Heart left ventricle (tissue), 16 donors: ENCODE data around the gene HGFAC. TPM values are rescaled to one million over a fixed set of nuclear protein-coding genes. Genes with fewer than 3 reads are reported as not detected.
A peak's percentile ranks its signal among the peaks of the same experiment; 100 is the strongest.
"Not testable (repeated sequence)": the region's sequence is repeated elsewhere in the genome, so short reads cannot be mapped to it uniquely, and the experiment has no call there.

Source experiments
- ATAC-seq, 4 donors: fragments of 200-7000 bp; cut with Tn5 transposase; one replicate each; pipeline ENCODE4 v1.9.1; 2020 to 2022; ENCODE audit warnings: moderate library complexity in 4 of 4, mild to moderate bottlenecking in 3 of 4, moderate number of reproducible peaks in 1 of 4
- DNase-seq, 5 donors: peaks; one replicate each; pipeline ENCODE4 v3.0.0-alpha.2; 2020
- H3K27ac ChIP-seq, 12 donors: fragments of 200-600 bp; sonication (generic) in 4 of 12; one replicate each; pipeline versions ENCODE4 v1.5.0 to v1.8.0; 2016 to 2022; ENCODE audit warnings: mild to moderate bottlenecking in 2 of 12
- H3K27me3 ChIP-seq, 9 donors: fragments of 200-600 bp; sonication (generic) in 2 of 9; one replicate each; pipeline versions ENCODE4 v1.5.1 to v1.8.0; 2016 to 2022; ENCODE audit warnings: mild to moderate bottlenecking in 3 of 9
- H3K36me3 ChIP-seq, 9 donors: fragments of 200-600 bp; sonication (generic) in 2 of 9; one replicate each; pipeline versions ENCODE4 v1.5.0 to v1.8.0; 2018 to 2022; ENCODE audit warnings: mild to moderate bottlenecking in 2 of 9
- H3K4me1 ChIP-seq, 12 donors: fragments of 200-600 bp; sonication (generic) in 4 of 12; one replicate each; pipeline versions ENCODE4 v1.5.0 to v1.8.0; 2016 to 2022; ENCODE audit warnings: mild to moderate bottlenecking in 3 of 12
- H3K4me3 ChIP-seq, 12 donors: fragments of 200-600 bp; sonication (generic) in 4 of 12; one replicate each; pipeline versions ENCODE4 v1.5.0 to v1.8.0; 2017 to 2022; ENCODE audit warnings: mild to moderate bottlenecking in 9 of 12, moderate library complexity in 4 of 12
- H3K9me3 ChIP-seq, 12 donors: fragments of 200-600 bp; sonication (generic) in 4 of 12; one replicate each; pipeline versions ENCODE4 v1.5.0 to v1.8.0; 2016 to 2022; ENCODE audit warnings: mild to moderate bottlenecking in 1 of 12
- CTCF ChIP-seq, 12 donors: fragments of 200-600 bp; sonication (generic) in 4 of 12; IDR thresholded peaks; one replicate each; pipeline versions ENCODE4 v1.5.0 to v1.8.0; 2018 to 2022; ENCODE audit warnings: antibody characterized with exemption in 12 of 12, mild to moderate bottlenecking in 5 of 12
- POLR2A ChIP-seq, 2 donors: fragments of 450-650 bp; IDR thresholded peaks; one replicate each; pipeline ENCODE4 v1.6.1; 2017; ENCODE audit warnings: antibody characterized with exemption in 2 of 2, mild to moderate bottlenecking in 2 of 2, moderate library complexity in 2 of 2
- WGBS, 4 donors: extraction: QIAGEN DNeasy Blood & Tissue Kit in 2 of 4; methylation state at CpG; one replicate each; pipeline versions ENCODE4 v1.1.5 to v1.1.7; 2013 to 2018; 5-methylcytosine and 5-hydroxymethylcytosine counted together
- intact Hi-C, 10 donors: fragments of 100-400 bp; cut with DNase I; formaldehyde crosslinking; loops; one replicate each; pipeline versions ENCODE4 v1.11.1 to v1.14.2; 2022
- polyA plus RNA-seq, 2 donors: library from polyadenylated mRNA; stranded (reverse); fragments of 200-250 nt; gene quantifications; one replicate each; pipeline ENCODE4 v1.2.3, GENCODE V29; 2013
- total RNA-seq, 9 donors: library from RNA; depleted of rRNA in 2 of 9; stranded (reverse); fragments of >200 nt in 2 of 9; fragmentation: NEBNext Ultra II Directional in 3 of 9; extraction: Animal tissue kit (Norgen Biotek cat#: 25700) in 3 of 9; gene quantifications; one replicate each; pipeline versions ENCODE4 v1.1.0 to v1.2.4, GENCODE V29; 2016 to 2023
- donor health status: ischemic (EF 13 %, LVEDD 7.1; RV severe dilation, severe dysfunction).
- donor health status: healthy with polysubstance abuse.
- donor health status: DM: no; HTN: yes; CAD: no.
- donor health status: DM: no; HTN: no; CAD: no.
- donor health status: ischemic (EF 25% LVEDD 6.9; RV normal size, moderate dysfunction).
- donor health status: ischemic (EF 25% LVEDD 5.7; RV mildly dilated, moderate dysfunction).
- donor health status: healthy.
- donor health status: DM: yes; HTN: yes; CAD: no.
- donor health status: ischemic (EF 35%, LVEDD 5.7; RV mildly dilated, moderate dysfunction).
- donor health status: nonischemic (EF 11% LVEDD 7.7; RV severe dilation, severe dysfunction).
- donor health status: DM: yes; HTN: yes; CAD: no.
- donor health status: PGD.
- donor health status: ischemic (EF 29% LVEDD 5.4; RV normal size, mild dysfunction).
- donor health status: nonischemic (EF 23%, LVEDD 6.1; RV moderate dilation, normal function).

Gene HGFAC
- total and polyA plus RNA-seq, 11 donors = 0.11 to 0.73 (median 0.47) TPM; not detected in 4

- TF ChIP-seq CTCF (IDR thresholded peaks at IDR 0.05) (no peak), POLR2A (IDR thresholded peaks at IDR 0.05) (no peak)
- Histone ChIP-seq H3K36me3 (no peaks in the 10 kb centered on the region), H3K4me1 (peaks cover 0 to 5% (median 0%) of the 10 kb centered on the region in 12 donors), H3K4me3 (no peak overlapping the region), H3K27ac (no peak overlapping the region), H3K27me3 (no peaks in the 10 kb centered on the region), H3K9me3 (peaks cover 0 to 9% (median 0%) of the 10 kb centered on the region in 12 donors)
- 88 to 92% (median 90%) methylated on average over 8 of the region's 8 CpGs for WGBS, 4 donors
- intact Hi-C loops = no loop called here
- ATAC-seq (no peak), DNase-seq (peak in 2 of 5 donors; percentile 19 to 50)
Measured at GRCh38 chr4:3408793-3409330, 32.9 kb upstream of the HGFAC start.

DNA sequence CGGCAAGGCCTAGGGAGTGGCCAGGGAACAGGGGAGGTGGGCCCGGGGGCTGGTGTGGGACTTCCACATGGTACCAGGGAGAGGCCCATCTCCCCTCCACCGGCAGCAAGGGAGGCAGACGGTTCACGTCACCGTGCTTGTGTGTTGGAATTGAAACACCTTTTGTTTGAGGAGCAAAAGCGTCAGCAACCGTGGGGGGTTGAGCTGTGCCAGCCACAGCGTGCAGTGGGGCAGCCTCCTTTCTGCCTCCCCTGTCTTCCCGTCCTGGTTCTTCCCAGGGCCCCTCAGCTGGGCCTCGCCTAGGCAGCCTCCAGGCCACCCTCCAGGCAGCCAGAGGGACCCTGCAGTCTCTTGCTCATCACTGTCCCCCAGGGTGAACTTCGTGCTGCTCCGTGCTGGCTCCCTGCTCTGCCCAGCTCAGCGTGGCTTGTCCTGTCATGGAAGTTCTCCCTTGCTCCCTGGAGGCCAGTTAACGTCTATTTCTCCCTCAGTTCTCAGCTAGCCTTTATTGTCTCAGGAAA, 32.1 kb upstream of the HGFAC start:
- no peaks in the 10 kb centered on the region for H3K27me3 ChIP-seq
- H3K9me3 ChIP-seq = peaks cover 0 to 5% (median 0%) of the 10 kb centered on the region in 12 donors
- no peaks in the 10 kb centered on the region for H3K36me3 ChIP-seq
- H3K4me3 ChIP-seq = no peak overlapping the region
- ATAC-seq (no peak), DNase-seq (peak in 2 of 5 donors; percentile 15 to 49)
- TF ChIP-seq POLR2A (IDR thresholded peaks at IDR 0.05) = no peak
- TF ChIP-seq CTCF (IDR thresholded peaks at IDR 0.05) = no peak
- peaks cover 0 to 5% (median 0%) of the 10 kb centered on the region in 12 donors for H3K4me1 ChIP-seq
- no peak overlapping the region for H3K27ac ChIP-seq
- 79 to 82% (median 81%) methylated on average over 14 to 15 of the region's 15 CpGs for WGBS, 4 donors
- intact Hi-C loops = no loop called here

- no peak for ATAC-seq
- no peak for TF ChIP-seq POLR2A (IDR thresholded peaks at IDR 0.05)
- no peak for TF ChIP-seq CTCF (IDR thresholded peaks at IDR 0.05)
- intact Hi-C loops = no loop called here
- no peaks in the 10 kb centered on the region for H3K9me3 ChIP-seq
- H3K4me1 ChIP-seq = peaks cover 0 to 5% (median 0%) of the 10 kb centered on the region in 12 donors
- H3K27me3 ChIP-seq = no peaks in the 10 kb centered on the region
- DNase-seq = peak in 2 of 5 donors; percentile 6 to 31
- WGBS, 4 donors = 90 to 92% (median 91%) methylated on average over 18 to 22 of the region's 22 CpGs
- H3K4me3 ChIP-seq = no peak overlapping the region
- H3K36me3 ChIP-seq = peaks cover 0 to 3% (median 0%) of the 10 kb centered on the region in 9 donors
- no peak overlapping the region for H3K27ac ChIP-seq
Measured at GRCh38 chr4:3410401-3411135, 31.2 kb upstream of the HGFAC start.

DNA sequence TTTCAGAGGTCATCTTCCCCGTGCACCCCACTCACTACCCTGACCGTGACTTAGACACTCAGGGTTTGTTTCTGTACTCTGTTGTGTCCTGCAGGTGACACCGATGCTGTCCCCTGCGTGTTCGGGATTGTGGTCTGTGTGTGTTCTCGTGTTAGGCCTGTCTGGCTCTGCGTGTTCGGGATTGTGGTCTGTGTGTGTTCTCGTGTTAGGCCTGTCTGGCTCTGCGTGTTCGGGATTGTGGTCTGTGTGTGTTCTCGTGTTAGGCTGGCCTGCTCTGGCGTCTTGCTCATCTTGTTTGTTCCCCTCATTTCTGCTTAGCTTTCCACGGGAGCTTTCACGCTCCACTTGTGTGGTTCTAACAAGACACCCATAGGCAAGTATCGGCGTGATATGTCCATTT, 30.6 kb upstream of the HGFAC start:
- ATAC-seq, H3K4me1 ChIP-seq, H3K9me3 ChIP-seq, H3K27me3 ChIP-seq, H3K27ac ChIP-seq, H3K36me3 ChIP-seq, H3K4me3 ChIP-seq, intact Hi-C loops: not testable (repeated sequence)
- WGBS, 4 donors = 95 to 97% (median 96%) methylated on average over 17 of the region's 17 CpGs
- peak in 2 of 5 donors; percentile 1 to 28 for DNase-seq
